Activated CD8-positive, alpha-beta T cell treated with anti-CD3 and anti-CD28 coated beads for 36 hours (primary cell): ENCODE measurements around the gene SORCS3. TPM values are rescaled to one million over a fixed set of nuclear protein-coding genes. Genes with fewer than 3 reads are reported as not detected.

Experiments used
- ATAC-seq: fragments of 200-7000 bp; cut with Tn5 transposase; one replicate; pipeline ENCODE4 v1.10.0; 2021; ENCODE audit warnings: mild to moderate bottlenecking, moderate library complexity
- CTCF ChIA-PET: fragments of 350-600 bp; sonication (Branson Sonifier 250); formaldehyde crosslinking; loops from one replicate; lab custom pipeline; 2021; ENCODE audit warnings: antibody characterized with exemption; lab: Charles Lee
- POLR2A ChIA-PET: fragments of 350-600 bp; sonication (Branson Sonifier 250); formaldehyde crosslinking; loops from one replicate; lab custom pipeline; 2021; ENCODE audit warnings: antibody characterized with exemption; lab: Charles Lee
- DNase-seq: peaks from one replicate; pipeline ENCODE4 v3.0.0-alpha.2; 2020
- H3K27ac Mint-ChIP-seq: one replicate; pipeline ENCODE4 v1.8.0; 2021; ENCODE audit warnings: mild to moderate bottlenecking, mixed read lengths
- H3K27me3 Mint-ChIP-seq: one replicate; pipeline ENCODE4 v1.8.0; 2021; ENCODE audit warnings: mixed read lengths
- H3K36me3 Mint-ChIP-seq: one replicate; pipeline ENCODE4 v1.8.0; 2021; ENCODE audit warnings: low read depth, mixed read lengths
- H3K4me1 Mint-ChIP-seq: one replicate; pipeline ENCODE4 v1.8.0; 2021; ENCODE audit warnings: low read depth, mixed read lengths
- H3K4me3 Mint-ChIP-seq: one replicate; pipeline ENCODE4 v1.8.0; 2021; ENCODE audit warnings: mild to moderate bottlenecking, moderate library complexity, mixed read lengths
- H3K9me3 Mint-ChIP-seq: one replicate; pipeline ENCODE4 v1.8.0; 2021; ENCODE audit warnings: mixed read lengths
- CTCF ChIP-seq: fragments of 200-600 bp; IDR thresholded peaks from one replicate; pipeline ENCODE4 v1.8.0; 2022; ENCODE audit warnings: antibody characterized with exemption, mild to moderate bottlenecking
- intact Hi-C: fragments of 100-400 bp; cut with micrococcal nuclease; formaldehyde crosslinking; loops from one replicate; pipeline ENCODE4 v1.10.0; 2022
- total RNA-seq, 2 experiments: library from RNA; stranded (reverse); gene quantifications; one replicate each; pipeline ENCODE4 v1.2.3, GENCODE V29; 2021

The SORCS3 gene
- total RNA-seq, 2 experiments from 2014 or later = not detected

GRCh38 chr10:104612571-104613205, 28.4 kb upstream of the SORCS3 start:
- Mint-ChIP-seq H3K27me3 (peaks cover 10% of the 10 kb centered on the region), H3K4me1 (no peaks in the 10 kb centered on the region), H3K36me3 (no peaks in the 10 kb centered on the region), H3K27ac (no peak overlapping the region), H3K4me3 (no peak overlapping the region), H3K9me3 (no peaks in the 10 kb centered on the region)
- intact Hi-C loops = loop anchor here (10.0 kb wide), 1 partner anchor 208 kb away; no protein-coding TSS in a partner anchor
- CTCF ChIA-PET = interaction anchor here (1.0 kb wide), 1 partner anchor 206 kb away, joined by 4 read pairs; no protein-coding TSS in a partner anchor
- POLR2A ChIA-PET = no interaction called here
- TF ChIP-seq CTCF = no peak
- DNase-seq (no peak), ATAC-seq (no peak)

- Mint-ChIP-seq H3K36me3 (no peaks in the 10 kb centered on the region), H3K27me3 (peaks cover 13% of the 10 kb centered on the region), H3K4me1 (no peaks in the 10 kb centered on the region), H3K27ac (no peak overlapping the region), H3K4me3 (no peak overlapping the region), H3K9me3 (no peaks in the 10 kb centered on the region)
- DNase-seq = no peak
- intact Hi-C loops = loop anchor here (10.0 kb wide), 1 partner anchor 209 kb away; no protein-coding TSS in a partner anchor
- no peak for TF ChIP-seq CTCF
- ATAC-seq = no peak
- ChIA-PET POLR2A (no interaction called here), CTCF (interaction anchor here (1.0 kb wide), 1 partner anchor 207 kb away, joined by 4 read pairs; no protein-coding TSS in a partner anchor)
These were observed 27.7 kb upstream of the SORCS3 start for GRCh38 chr10:104613406-104613805.

- peaks cover 13% of the 10 kb centered on the region for H3K27me3 Mint-ChIP-seq
- no peak overlapping the region for H3K27ac Mint-ChIP-seq
- DNase-seq (peak; percentile 61), ATAC-seq (peak; percentile 74)
- CTCF ChIA-PET = interaction anchor here (0.6 to 2.1 kb wide), 12 partner anchors 9 to 323 kb away, joined by 3 to 17 read pairs (median 4); no protein-coding TSS in a partner anchor
- TF ChIP-seq CTCF = peak; percentile 68
- intact Hi-C loops = loop anchor here (2.0 to 10.0 kb wide), 2 partner anchors 34 to 210 kb away; no protein-coding TSS in a partner anchor
- H3K36me3 Mint-ChIP-seq = no peaks in the 10 kb centered on the region
- H3K4me3 Mint-ChIP-seq = no peak overlapping the region
- no peaks in the 10 kb centered on the region for H3K4me1 Mint-ChIP-seq
- POLR2A ChIA-PET = no interaction called here
- no peaks in the 10 kb centered on the region for H3K9me3 Mint-ChIP-seq
These were observed 26.8 kb upstream of the SORCS3 start for GRCh38 chr10:104614245-104614831.

GRCh38 chr10:104615136-104615535, 26.0 kb upstream of the SORCS3 start:
- Mint-ChIP-seq H3K9me3 (no peaks in the 10 kb centered on the region), H3K36me3 (no peaks in the 10 kb centered on the region), H3K4me3 (no peak overlapping the region), H3K27ac (no peak overlapping the region), H3K27me3 (peaks cover 15% of the 10 kb centered on the region), H3K4me1 (no peaks in the 10 kb centered on the region)
- ATAC-seq (no peak), DNase-seq (no peak)
- POLR2A ChIA-PET = no interaction called here
- no peak for TF ChIP-seq CTCF
- intact Hi-C loops = loop anchor here (2.0 to 10.0 kb wide), 2 partner anchors 34 to 210 kb away; no protein-coding TSS in a partner anchor
- CTCF ChIA-PET = interaction anchor here (1.0 to 2.1 kb wide), 7 partner anchors 11 to 324 kb away, joined by 3 to 17 read pairs (median 4); no protein-coding TSS in a partner anchor

- Mint-ChIP-seq H3K27ac (no peak overlapping the region), H3K9me3 (no peaks in the 10 kb centered on the region), H3K4me1 (no peaks in the 10 kb centered on the region), H3K4me3 (no peak overlapping the region), H3K27me3 (peaks cover 19% of the 10 kb centered on the region), H3K36me3 (no peaks in the 10 kb centered on the region)
- DNase-seq (no peak), ATAC-seq (no peak)
- ChIA-PET CTCF (interaction anchor here (1.3 kb wide), 2 partner anchors 38 to 40 kb away, joined by 3 read pairs; no protein-coding TSS in a partner anchor), POLR2A (no interaction called here)
- no peak for TF ChIP-seq CTCF
- intact Hi-C loops = loop anchor here (10.0 kb wide), 1 partner anchor 213 kb away; no protein-coding TSS in a partner anchor
These were observed 23.3 kb upstream of the SORCS3 start for GRCh38 chr10:104617831-104618230.
